Measurements from ENCODE around the gene ADAMTS9.

ADAMTS9 gene

DNA sequence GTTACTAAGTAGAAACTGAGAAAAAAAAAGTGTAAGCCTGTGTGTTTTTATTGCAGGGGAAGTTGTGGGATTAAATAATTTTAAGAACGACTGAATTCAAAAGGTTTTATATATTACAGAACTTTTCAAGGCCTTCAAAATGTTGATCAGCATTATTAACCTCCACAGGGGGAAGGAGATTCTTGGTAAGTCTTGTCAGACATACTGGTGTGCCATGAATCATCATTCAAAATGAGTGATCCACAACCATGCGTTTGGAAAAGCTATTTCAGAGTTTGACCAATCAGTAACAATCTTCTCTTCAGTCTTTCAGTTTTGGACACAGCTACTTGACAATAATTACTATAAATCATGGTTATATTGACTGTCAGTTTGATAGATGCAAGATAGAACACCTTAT, 70.2 kb downstream of the ADAMTS9 start:
- no peak for DNase-seq

DNA sequence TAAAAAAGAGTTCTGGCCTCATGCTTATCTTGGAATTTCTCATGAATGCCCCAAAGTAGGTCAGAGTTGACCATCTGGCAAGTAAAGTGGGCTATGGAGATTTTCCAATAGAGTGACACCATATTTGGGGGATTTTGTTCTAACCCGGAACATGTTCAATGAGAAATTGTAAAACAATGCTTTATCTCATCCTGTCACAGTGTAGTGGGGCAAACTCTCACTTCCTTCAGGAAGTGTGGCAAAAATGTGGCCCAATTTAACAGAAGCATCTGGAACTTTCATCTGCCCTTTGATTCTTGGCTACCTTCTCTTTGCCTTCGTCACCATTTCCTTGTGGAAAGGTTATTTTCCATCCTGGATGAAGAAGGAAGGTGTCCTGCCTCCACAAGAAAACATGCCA, 70.8 kb downstream of the ADAMTS9 start:
- no peak for DNase-seq

DNA sequence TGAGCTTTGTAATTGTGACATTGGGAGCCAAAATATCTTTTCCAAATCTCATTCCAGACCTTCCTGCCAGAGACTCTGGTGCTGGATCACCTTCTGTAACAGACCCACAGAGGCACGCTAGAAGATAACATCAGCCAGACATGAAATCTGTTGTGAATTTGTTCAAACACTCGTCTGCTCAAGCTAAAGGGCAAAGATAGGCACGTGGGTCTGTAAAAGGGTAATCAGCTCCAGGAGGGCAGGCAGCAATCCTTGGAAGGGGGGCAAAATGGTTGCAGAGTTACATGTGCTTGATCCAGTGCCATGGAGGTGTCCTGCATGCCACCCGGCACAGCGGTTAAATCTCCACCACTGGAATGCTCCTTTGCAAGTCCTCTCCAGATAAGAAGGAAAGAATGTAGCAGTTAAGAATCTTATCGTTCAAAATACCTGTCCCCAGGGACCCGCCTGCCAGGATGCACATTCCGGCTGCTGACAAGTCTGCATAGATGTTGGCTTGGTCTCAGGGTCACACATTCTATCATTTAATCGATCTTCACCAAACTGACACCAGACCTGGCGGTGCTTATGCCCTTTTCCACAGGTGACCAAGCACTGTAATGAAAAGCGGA, 74.8 kb downstream of the ADAMTS9 start:
- no peak for DNase-seq

DNA sequence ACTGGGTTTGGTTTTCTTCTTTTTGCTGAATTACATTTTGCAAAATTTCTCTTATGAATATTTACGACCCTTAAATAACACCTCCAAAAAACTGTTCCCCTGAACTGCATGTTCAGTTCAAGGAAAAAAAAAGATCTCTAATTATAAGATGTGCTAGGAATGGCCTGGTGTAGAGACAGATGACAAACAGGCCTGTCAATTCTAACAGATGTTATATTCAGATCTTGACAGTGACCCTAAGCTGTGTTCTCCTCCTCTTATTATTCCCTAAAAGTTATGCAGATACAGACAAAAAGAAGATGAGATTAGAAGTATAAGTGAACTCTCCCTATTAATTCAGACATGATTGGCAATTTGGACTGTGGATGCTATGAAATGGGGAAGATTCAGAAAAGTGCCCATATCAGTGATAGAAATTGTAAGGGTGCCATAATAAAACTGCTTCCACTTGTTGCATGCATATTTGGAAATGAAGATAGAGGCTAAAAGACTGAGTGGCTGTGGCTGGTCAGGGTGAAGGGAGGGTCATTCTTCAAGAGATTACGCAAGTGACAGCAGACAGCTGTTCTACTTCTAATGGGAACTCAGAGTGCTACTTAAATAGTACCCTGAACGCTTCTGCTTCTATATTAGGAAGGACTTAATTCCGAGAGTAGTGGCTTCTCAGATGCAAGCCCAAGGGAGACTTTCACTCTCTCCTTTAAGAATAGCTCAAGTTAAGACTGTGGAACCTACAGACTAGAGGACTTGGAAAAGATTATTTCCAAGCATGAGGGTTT, 75.5 kb downstream of the ADAMTS9 start:
- DNase-seq, result no peak

GRCh38 chr3:64608741-64609140, 79.1 kb downstream of the ADAMTS9 start:
- no peak for DNase-seq

DNA sequence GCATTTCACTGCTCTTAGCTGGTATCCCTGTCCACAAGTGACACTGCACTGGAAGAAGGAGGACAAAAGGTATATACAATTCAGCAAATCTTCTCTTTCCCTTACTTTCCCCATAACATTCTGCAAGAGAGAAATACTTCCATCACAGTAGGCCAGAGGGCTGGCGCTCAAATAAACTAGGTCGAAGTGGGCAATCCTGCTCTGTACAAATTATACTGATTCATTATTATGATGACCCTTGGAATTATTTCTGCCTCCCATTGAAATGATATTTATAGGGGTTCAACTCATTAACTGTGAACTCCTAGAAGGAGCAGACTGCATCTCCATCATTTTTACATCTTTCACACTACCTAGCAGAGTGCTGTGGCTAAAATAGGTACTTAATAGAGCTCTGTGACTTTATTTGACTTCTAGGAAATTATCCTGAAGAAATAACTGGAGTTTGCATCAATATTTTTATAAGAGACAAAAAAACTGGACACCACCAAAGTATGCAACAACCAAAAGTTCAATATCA, 80.7 kb downstream of the ADAMTS9 start:
- DNase-seq, result no peak

DNA sequence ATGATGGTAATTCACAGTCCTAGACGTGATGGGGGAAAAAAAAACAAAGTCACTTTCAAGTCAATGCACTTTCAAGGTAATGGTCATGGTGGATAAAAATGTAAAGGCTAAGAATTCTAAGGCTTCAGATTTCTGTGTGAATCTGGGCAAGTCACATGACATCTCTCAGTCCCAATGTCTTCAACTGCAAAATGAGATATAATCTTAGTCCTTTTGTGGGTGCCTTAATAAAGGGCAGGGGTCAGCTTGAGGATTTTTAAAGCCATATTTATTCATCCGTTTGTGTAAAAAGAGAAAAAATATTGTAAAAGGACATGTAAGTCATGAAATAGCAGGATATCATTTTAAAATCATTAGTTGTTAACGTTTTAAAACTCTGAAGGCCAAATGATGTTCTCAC, 83.5 kb downstream of the ADAMTS9 start:
- no peak for DNase-seq

DNA sequence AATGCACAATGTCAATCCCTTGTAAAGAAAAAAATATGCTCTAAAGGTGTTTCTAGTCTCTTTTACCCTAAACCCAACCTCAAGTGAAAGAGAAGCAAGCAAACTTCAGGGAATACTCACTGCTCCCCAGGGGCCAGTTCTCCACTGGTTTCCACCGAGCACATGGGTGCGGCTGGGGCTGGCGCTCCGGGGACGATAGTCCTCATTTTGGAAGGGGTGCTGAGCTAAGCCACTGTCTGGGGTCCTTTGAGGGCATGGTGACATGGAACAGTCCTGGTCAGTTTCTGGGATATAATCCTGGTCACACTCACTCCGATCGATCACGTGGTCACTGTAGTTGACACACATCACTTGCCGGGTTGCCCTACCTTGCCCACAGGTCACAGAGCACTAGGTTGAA, 86.0 kb downstream of the ADAMTS9 start:
- DNase-seq, result no peak

DNA sequence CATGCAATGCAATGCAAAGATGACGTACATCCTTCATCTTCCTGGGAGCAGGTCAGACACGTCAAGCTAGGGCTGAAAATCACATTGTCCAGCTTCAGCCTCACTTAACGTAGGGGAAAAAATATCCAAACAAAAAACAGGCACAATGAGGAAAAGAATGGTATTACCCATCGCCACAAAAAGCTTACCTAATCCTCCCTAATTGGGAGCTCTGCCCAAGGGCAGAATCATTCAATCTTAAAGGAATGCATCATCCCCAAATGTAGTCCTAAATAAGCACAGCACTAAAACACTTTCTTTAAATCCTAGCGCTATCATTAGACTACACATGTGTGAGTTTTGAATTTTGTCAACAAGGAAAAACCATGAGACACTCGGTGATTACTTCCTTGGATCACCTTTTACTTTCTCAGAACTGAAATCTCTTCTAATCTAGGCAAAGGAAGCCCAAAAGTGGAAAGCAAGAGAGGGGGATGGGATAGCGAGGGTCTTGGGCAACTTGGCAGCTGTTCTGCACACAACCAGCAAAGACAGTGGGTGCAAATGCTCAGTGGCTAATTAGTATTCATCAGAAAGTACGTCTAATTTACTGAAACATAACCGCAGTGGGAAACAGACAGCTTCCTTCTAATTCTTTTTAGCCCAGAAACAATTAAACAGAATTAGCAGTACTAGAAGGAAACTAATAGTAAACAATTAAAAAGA, 87.4 kb downstream of the ADAMTS9 start:
- no peak for DNase-seq

DNA sequence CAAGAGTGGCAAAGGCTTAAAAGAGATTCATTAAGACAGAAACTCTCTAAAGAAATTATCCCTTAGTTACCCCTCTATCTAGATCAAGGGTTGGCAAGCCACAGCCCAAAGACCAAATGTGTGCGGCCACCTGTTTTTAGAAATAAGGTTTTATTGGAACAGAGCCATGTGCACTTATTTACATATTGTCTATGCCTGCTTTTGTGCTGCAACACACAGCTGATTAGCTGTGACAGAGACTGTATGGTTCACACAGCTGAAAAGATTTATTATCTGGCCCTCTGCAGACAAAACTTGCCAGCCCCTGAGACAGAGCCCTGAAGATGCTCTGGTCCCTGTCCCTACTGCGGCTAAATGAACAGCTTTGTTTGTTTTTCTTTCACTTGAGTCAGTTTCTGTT, 88.1 kb downstream of the ADAMTS9 start:
- no peak for DNase-seq

DNA sequence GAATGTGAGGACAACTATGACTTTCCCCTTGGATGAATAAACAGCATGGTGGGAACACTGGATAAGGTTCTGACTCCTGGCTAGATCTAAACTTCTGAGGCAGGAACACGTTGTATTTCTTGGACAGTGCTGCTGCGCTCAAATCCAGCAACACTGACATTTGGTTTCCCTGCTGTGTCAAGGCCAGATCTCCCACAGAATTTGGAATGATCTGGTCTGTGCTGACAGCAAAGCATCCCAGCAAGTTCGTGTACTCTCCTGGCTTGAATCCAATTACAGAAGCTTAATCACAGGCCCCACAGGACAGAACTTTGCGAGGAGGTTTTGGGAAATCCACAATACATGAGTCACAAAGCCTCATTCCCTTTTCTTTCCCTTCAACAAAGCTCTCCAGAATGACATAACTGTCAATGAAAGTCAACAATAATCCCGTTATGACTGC, 92.5 kb downstream of the ADAMTS9 start:
- DNase-seq, result no peak

- no peak for DNase-seq
Measured at GRCh38 chr3:64594134-64594533, 93.7 kb downstream of the ADAMTS9 start.

GRCh38 chr3:64593350-64593749, 94.5 kb downstream of the ADAMTS9 start:
- DNase-seq, result no peak

DNA sequence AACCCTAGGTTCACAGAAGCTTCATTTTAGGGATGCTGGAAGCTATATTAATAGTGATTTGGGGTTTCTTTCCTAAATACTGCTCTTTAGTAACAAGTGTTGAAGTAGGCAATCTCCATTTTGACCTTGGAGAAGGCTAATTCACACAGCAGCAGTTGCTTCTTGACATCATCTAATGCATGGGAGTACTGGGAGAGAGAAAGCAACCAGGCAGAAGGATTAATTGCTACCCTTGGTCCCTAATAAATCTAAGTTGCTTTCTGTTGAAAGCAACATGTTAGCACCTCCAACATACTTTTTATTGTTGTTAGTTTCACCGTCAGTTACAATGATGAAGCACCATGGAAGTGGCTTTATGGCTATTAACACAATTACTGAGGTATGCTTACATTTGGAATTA, 96.2 kb downstream of the ADAMTS9 start:
- no peak for DNase-seq

DNA sequence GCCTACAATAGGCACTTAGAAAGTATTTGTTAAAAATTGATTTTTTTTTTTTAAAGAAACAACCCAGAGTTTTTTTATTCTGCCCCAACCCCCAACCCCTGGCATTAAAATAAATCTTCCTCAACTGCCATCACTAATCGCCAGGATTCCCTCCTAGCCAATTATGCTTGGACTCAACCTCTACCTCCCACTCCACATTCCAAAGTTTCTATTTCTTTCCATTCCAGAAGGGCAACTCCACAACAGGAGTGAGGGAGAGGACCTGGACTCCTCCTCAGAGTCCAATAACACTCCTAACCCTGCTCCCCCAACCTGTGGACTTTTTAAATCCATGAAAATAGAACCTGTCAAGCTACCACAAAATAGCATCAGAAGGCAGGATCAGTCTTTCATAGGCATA, 99.4 kb downstream of the ADAMTS9 start:
- no peak for DNase-seq

DNA sequence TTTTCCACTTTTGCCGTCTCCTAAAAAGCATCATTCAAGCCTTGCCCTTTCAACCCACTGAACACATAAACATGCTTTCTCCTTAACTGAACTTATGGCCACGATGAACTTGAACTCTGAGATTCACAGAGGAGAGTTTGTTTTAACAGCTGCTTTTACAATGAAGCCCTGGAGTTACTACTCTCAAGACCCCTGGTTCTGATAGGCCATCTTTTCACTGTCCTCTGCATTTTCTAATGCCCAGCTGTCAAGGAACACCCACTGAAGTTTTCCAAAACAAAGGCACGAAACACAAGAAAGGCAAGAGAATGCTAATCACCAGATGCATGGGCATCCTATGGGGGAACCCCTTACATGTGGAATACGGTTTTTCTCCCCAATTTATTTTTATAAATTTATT, 100.8 kb downstream of the ADAMTS9 start:
- no peak for DNase-seq

DNA sequence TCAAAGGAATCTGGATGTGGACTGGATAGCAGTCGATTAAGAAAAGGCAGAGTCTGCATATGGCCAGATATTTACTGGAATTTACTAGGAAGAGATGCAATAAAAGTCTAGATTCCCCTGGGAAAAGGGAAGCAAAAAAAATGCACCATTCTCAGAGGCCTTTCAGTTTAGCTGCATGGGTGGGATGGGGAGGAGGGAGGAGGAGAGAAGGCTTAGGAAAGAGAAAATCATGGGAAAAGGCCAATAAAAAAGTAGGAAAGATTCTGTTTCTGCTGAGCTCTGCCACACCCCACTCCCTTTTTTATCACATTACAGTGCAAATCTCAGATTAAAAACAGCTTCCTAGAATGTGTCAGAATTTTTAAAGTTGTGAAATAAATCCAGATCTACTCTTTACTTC, 103.6 kb downstream of the ADAMTS9 start:
- DNase-seq, result no peak

- DNase-seq, result no peak
Measured at GRCh38 chr3:64578797-64579196, 109.0 kb downstream of the ADAMTS9 start.

GRCh38 chr3:64578062-64578770, 109.6 kb downstream of the ADAMTS9 start:
- no peak for DNase-seq

- no peak for DNase-seq
Measured at GRCh38 chr3:64576211-64576775, 111.5 kb downstream of the ADAMTS9 start.

DNA sequence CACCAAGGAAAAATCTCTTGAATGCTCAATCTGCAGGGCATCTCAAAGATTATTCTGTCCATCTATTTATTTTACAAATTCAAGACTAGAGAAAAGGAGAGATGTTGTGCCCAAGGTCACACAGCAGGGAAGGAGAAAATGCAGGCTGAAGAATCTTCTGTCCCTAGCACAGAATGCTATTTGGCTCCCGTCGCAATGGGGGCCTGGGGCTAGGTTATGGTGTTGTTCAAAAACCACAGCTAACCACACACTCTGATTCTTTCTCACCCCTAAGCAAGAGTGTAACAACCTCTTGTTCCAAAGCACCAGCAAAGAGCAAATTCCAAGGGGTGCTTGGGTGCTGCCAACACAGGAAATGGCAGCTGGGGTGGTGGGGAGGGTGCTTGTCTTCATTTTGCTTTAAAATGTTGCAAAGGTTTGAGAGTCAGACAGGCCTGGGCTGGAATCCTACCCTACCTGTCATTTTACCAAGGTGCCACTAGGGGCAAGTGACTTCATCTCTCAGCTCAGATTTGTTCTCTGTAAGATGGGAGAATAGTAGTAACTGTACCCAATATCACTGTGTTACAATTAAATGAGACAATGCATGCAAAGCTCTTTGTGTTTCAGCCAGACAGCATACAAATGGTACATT, 112.5 kb downstream of the ADAMTS9 start:
- DNase-seq, result no peak

- no peak for DNase-seq
Measured at GRCh38 chr3:64574194-64574593, 113.6 kb downstream of the ADAMTS9 start.
